ENCODE measurements around the gene OVOL1. TPM values are rescaled to one million over a fixed set of nuclear protein-coding genes. Genes with fewer than 3 reads are reported as not detected.
"Not testable (repeated sequence)": the region's sequence is repeated elsewhere in the genome, so short reads cannot be mapped to it uniquely, and the experiment has no call there.

The OVOL1 gene
- total RNA-seq, 1 donor from 2014 or later: 25.8 TPM

GRCh38 chr11:65814986-65815565 is 28.2 kb downstream of the OVOL1 start:
- no peak for DNase-seq (ENCODE audit: low spot score)

- DNase-seq (ENCODE audit: low spot score): no peak
Measured at GRCh38 chr11:65816696-65817095, 29.8 kb downstream of the OVOL1 start.

DNA sequence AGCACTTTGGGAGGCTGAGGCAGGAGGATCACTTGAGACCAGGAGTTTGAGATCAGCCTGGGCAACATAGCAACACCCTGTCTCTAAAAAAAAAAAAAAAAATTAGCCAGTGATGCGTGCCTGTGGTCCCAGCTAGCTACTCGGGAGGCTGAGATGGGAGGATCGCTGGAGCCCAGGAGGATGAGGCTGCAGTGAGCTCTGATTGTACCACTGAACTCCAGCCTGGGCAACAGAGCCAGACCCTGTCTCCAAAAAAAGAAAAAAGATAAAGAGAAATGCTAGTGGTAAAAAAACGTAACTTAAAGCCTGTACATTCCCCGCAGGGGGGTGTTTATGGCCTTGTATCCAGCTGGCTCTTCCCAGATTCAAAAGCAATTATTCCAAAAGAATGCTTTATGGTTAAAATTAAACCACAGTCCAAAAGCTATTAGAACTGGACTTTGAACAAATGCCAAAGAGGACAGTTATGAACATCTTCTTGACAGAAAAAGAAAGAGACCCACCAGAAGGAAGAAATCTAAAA is 30.5 kb downstream of the OVOL1 start:
- DNase-seq (ENCODE audit: low spot score): no peak

DNA sequence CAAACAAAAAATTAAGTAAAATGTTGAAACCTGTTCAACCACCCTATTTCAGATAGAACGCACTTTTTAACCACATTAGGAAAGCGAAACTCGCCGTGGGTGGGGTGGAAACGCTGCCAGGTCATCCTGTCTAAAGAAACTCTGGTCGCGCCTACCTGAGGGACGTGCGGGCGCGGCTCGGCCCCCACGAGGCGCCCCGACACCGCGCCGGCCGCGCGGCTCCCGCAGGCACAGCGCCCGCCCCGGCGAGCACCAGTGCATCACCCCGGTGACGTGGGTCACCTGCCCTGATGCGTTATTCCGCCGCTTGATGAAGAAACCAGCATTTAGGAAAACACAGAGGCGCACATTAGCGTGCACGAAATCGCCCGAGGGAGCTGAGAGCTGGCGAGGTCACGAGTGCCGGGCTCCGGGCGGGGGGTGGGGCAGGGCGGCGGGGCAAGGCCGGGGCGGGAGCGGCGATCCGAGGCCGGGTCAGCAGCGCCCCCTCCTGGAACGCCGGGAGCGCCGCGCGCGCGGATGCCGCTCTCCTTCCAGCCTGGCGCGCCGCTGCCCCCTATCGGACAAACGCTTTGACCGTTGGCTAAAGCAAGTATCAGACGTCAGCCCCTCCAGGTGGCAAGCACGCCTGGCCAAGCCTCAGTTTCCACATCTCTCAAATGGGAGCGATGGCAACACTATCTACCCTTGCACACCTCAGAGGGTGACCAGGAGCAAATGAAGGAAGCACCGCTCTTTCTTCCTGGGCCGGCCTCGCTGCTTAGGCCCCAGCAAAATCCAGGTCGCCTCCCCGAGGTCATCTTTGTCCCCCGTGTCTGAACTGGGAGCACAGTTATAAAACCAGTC is 31.2 kb downstream of the OVOL1 start:
- peak; percentile 94 for DNase-seq (ENCODE audit: low spot score)

DNA sequence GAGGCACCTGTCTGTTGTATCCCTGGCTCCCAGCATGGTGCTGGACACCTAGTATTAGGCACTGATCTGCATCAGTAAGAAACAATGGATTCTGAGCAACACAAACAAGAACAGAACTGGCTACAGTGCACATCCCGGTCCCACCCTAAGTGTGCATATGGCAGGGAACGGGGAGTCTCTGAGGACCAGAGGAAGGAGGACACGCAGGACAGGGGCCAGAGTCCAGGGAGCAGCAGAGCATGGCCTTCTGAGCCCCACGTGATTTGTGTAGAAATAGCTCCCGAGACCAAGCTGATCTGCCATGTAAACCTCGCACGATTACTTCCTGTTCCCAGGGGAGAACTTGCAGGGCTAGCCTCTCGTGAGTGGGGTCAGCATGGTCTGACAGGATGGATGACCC is 34.2 kb downstream of the OVOL1 start:
- no peak for DNase-seq (ENCODE audit: low spot score)

DNA sequence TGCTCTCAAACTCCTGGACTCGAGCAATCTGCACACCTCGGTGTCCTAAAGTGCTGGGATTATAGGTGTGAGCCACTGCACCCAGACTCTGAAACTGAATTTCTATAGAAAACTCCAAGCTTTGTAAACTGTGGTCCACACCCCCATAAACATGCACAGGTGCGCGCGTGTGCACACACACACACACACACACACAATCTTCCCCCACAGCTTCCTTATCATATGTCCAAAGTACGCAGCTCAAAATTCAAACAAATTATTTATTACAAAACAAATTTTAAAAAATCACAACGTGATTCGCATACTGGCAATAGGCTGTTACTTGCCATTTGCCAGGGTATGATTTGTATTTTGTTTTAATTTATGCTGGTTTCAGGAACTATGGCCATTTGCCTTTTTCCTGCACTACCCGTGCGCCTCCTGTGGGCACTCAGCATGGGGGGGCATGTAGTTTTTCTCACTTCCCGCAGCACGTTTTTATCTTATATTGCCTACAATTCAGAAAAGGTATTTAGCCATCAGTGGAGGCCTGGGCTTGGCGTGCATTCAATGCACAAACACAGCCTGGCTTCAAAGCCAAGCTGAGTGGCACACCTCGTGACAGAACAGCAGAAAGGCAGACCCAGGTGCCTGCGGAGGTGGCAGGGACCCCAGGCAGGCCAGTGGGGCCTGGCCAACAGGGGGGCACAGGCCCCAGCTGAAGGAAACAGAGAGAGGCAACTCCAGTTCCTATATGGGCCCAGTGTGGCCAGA is 36.1 kb downstream of the OVOL1 start:
- DNase-seq (ENCODE audit: low spot score): no peak

GRCh38 chr11:65826984-65827735 is 40.3 kb downstream of the OVOL1 start:
- no peak for DNase-seq (ENCODE audit: low spot score)

GRCh38 chr11:65829459-65829858 is 42.6 kb downstream of the OVOL1 start:
- no peak for DNase-seq (ENCODE audit: low spot score)

GRCh38 chr11:65832231-65832630 is 45.4 kb downstream of the OVOL1 start:
- not testable (repeated sequence) for DNase-seq (ENCODE audit: low spot score)

DNA sequence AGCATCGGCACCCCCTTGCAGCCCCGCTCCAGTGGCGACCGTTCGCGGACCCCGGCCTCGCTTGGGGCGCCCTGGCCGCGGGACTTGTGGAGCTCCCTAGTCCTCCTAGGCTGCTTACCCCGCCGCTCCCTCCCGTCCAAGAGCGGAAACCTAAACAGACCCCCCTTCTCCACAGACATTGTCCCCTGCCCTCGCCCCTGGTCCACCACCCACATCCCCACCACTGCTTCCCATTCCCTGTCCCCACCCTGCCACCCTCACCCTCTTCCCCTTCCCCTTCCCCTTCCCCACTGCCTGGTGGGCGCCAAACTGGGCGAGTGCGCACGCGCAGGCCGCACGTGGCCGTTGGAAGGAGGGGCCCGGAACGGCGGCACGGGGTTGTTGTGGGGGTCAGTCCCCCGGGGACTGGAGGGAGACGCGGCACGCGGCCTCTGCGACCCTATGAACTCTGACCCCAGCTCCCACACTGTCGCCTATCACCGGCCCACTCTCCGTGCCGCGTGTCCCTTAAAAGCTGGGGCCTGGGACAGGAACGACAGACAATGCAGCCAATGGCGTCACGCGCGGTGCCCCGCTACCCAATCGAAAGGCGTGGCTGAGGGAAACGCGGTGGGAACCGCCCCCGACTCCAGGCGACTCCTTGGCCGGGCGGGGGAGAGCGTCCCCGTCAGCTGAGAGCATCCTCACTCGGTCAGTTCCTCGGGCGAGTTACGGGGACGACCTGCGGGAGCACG is 46.6 kb downstream of the OVOL1 start, which contains the start of gene SNX32:
Gene SNX32 (plus strand): TSS at position 667 of the 734 bp plus-strand sequence. CDS start 103 bp downstream, outside the sequence.
- peak; percentile 96 for DNase-seq (ENCODE audit: low spot score)

GRCh38 chr11:65834202-65834601 is 47.3 kb downstream of the OVOL1 start:
- no peak for DNase-seq (ENCODE audit: low spot score)

DNA sequence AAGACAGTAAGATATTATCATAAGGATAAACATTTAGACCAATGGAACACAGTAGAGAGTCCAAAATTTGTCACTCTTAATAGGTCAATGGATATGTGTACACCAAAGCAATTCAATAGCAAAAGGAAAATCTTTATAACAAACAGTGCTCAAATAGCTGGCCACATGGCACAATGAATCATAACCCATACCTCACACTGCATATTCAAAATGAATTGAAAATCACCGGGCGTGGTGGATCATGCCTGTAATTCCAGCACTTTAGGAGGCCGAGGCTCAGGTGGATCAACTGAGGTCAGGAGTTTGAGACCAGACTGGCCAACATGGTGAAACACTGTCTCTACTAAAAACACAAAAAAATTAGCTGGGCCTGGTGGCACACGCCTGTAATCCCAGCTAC is 55.3 kb downstream of the OVOL1 start:
- DNase-seq (ENCODE audit: low spot score): no peak

GRCh38 chr11:65843811-65844210 is 56.9 kb downstream of the OVOL1 start:
- DNase-seq (ENCODE audit: low spot score): no peak

DNA sequence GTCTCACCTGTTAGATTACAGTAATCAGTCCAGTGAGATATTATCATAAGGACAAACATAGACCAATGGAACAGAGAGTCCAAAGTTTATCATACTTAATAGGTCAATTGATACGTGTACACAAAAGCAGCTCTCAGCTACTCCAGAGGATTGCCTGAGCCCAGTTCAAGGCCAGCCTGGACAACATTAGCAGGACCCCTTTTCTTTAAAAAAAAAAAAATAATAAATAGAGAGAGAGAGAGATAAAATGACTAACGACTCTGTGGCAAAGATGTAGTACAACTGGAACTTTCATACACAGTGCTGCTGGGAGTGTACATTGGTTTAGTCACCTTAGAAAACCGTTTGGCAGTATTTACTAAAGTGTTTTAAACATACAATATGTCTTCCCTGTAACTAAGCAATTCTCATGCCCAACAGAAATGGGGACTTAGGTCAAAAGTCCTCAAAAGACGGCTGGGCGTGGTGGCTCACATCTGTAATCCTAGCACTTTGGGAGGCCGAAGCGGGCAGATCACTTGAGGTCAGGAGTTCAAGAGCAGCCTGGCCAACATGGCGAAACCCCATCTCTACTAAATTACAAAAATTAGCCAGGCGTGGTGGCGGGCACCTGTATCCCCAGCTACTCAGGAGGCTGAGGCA is 57.5 kb downstream of the OVOL1 start:
- no peak for DNase-seq (ENCODE audit: low spot score)

Other genes with a start within 250 kb of the OVOL1 start
- gene LTBP3, start 228.7 kb upstream of the OVOL1 start, total RNA-seq: 120 TPM
- 50.3 TPM for gene ZNRD2, start 216.6 kb upstream of the OVOL1 start, total RNA-seq
- 21.9 TPM for gene FAM89B, start 214.5 kb upstream of the OVOL1 start, total RNA-seq
- 122 TPM for gene EHBP1L1, start 211.0 kb upstream of the OVOL1 start, total RNA-seq
- gene KCNK7, start 191.3 kb upstream of the OVOL1 start, total RNA-seq: 0.83 TPM
- 57.3 TPM for gene MAP3K11, start 172.8 kb upstream of the OVOL1 start, total RNA-seq
- gene PCNX3, start 171.3 kb upstream of the OVOL1 start, total RNA-seq: 57.6 TPM
- 40.3 TPM for gene SIPA1, start 149.0 kb upstream of the OVOL1 start, total RNA-seq
- gene RELA, start 124.1 kb upstream of the OVOL1 start, total RNA-seq: 97.9 TPM
- gene KAT5, start 74.8 kb upstream of the OVOL1 start, total RNA-seq: 74.8 TPM
- gene RNASEH2C, start 66.3 kb upstream of the OVOL1 start, total RNA-seq: 29.8 TPM
- gene AP5B1, start 6.1 kb upstream of the OVOL1 start, total RNA-seq: 13.5 TPM
- gene SNX32, start 46.9 kb downstream of the OVOL1 start, total RNA-seq: 2.6 TPM
- 887 TPM for gene CFL1, start 71.1 kb downstream of the OVOL1 start, total RNA-seq
- gene MUS81, start 73.4 kb downstream of the OVOL1 start, total RNA-seq: 61.7 TPM
- 60.0 TPM for gene EFEMP2, start 85.7 kb downstream of the OVOL1 start, total RNA-seq
- 5.7 TPM for gene CTSW, start 92.8 kb downstream of the OVOL1 start, total RNA-seq
- 60.2 TPM for gene FIBP, start 101.4 kb downstream of the OVOL1 start, total RNA-seq
- 20.5 TPM for gene CCDC85B, start 103.6 kb downstream of the OVOL1 start, total RNA-seq
- gene FOSL1, start 113.3 kb downstream of the OVOL1 start, total RNA-seq: 4.5 TPM
- 28.9 TPM for gene C11orf68, start 132.0 kb downstream of the OVOL1 start, total RNA-seq
- gene DRAP1, start 132.4 kb downstream of the OVOL1 start, total RNA-seq: 54.0 TPM
- 0.68 TPM for gene TSGA10IP, start 158.4 kb downstream of the OVOL1 start, total RNA-seq
- gene SART1, start 174.7 kb downstream of the OVOL1 start, total RNA-seq: 48.6 TPM
- 28.7 TPM for gene EIF1AD, start 215.1 kb downstream of the OVOL1 start, total RNA-seq
- 192 TPM for gene BANF1, start 215.4 kb downstream of the OVOL1 start, total RNA-seq
- gene CST6, start 224.9 kb downstream of the OVOL1 start, total RNA-seq: 1.1 TPM
- not detected for gene CATSPER1, start 239.4 kb downstream of the OVOL1 start, total RNA-seq